Measurements from ENCODE around the gene DOCK9. TPM values are rescaled to one million over a fixed set of nuclear protein-coding genes. Genes with fewer than 3 reads are reported as not detected.

The DOCK9 gene
- total and polyA plus RNA-seq, 9 donors = 77.2 to 108 (median 84.6) TPM

- H3K4me1 ChIP-seq (ENCODE audit: control insufficient read depth, insufficient read depth, low read length) = no peaks in the 10 kb centered on the region
- no peak overlapping the region for H3K4me3 ChIP-seq (ENCODE audit: low read length)
- H3K27me3 ChIP-seq (ENCODE audit: control insufficient read depth, insufficient read depth, low read length) = no peaks in the 10 kb centered on the region
- H3K36me3 ChIP-seq (ENCODE audit: control insufficient read depth, insufficient read depth, low read length) = no peaks in the 10 kb centered on the region
- H3K9me3 ChIP-seq (replicated peaks; ENCODE audit: control insufficient read depth, low read depth, low read length) = no peaks in the 10 kb centered on the region
- 73% methylated on average over 3 of the region's 8 CpGs for WGBS (ENCODE audit: insufficient coverage)
- no peak for DNase-seq
- no peak overlapping the region for H3K27ac ChIP-seq (ENCODE audit: low read length)
Observed at GRCh38 chr13:98778749-98779148, 199.1 kb downstream of the DOCK9 start.

- Histone ChIP-seq H3K27ac (ENCODE audit: low read length) (no peak overlapping the region), H3K9me3 (replicated peaks; ENCODE audit: control insufficient read depth, low read depth, low read length) (no peaks in the 10 kb centered on the region), H3K4me1 (ENCODE audit: control insufficient read depth, insufficient read depth, low read length) (peaks cover 7% of the 10 kb centered on the region), H3K36me3 (ENCODE audit: control insufficient read depth, insufficient read depth, low read length) (no peaks in the 10 kb centered on the region), H3K27me3 (ENCODE audit: control insufficient read depth, insufficient read depth, low read length) (no peaks in the 10 kb centered on the region), H3K4me3 (ENCODE audit: low read length) (no peak overlapping the region)
- 87% methylated on average over 5 of the region's 5 CpGs for WGBS (ENCODE audit: insufficient coverage)
- no peak for DNase-seq
Observed at GRCh38 chr13:98776644-98777043, 201.2 kb downstream of the DOCK9 start.

DNA sequence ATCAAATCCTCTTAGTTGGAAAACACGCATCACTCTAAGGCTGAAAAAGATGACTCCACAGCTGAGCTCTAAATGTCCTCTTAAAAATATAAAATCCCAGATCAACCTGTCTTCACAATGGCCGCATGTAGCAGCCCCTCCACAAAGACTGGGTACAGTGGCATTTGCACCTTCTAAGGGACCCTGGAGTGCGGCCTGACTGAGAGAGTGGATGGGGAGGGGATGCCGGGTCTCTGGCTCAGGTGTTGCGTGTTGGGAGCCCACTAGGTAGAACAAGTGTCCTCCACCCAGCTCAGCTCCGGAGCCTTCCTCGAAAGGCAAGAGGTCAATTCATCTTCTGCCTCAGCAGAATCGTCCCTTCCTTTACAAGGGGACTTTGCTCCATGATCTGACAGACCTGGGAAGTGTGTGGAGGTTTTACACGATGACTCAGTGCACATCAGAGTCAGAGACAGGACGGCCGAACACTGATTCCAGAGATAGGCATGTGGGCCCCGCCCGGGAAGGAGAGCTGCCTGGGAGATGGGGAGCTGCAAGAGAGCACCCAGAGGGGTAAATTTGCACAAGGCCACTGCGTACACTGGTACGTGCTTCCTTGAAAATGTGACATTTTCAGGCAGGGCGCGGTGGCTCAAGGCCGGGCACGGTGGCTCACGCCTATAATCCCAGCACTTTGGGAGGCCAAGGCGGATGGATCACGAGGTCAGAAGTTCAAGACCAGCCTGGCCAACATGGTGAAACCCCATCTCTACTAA lies 201.8 kb downstream of the DOCK9 start:
- DNase-seq = no peak
- 91% methylated on average over 16 of the region's 22 CpGs for WGBS (ENCODE audit: insufficient coverage)
- Histone ChIP-seq H3K4me1 (ENCODE audit: control insufficient read depth, insufficient read depth, low read length) (peaks cover 7% of the 10 kb centered on the region), H3K4me3 (ENCODE audit: low read length) (no peak overlapping the region), H3K27me3 (ENCODE audit: control insufficient read depth, insufficient read depth, low read length) (no peaks in the 10 kb centered on the region), H3K36me3 (ENCODE audit: control insufficient read depth, insufficient read depth, low read length) (no peaks in the 10 kb centered on the region), H3K27ac (ENCODE audit: low read length) (no peak overlapping the region), H3K9me3 (replicated peaks; ENCODE audit: control insufficient read depth, low read depth, low read length) (no peaks in the 10 kb centered on the region)

- Histone ChIP-seq H3K36me3 (ENCODE audit: control insufficient read depth, insufficient read depth, low read length) (no peaks in the 10 kb centered on the region), H3K27me3 (ENCODE audit: control insufficient read depth, insufficient read depth, low read length) (no peaks in the 10 kb centered on the region)
Observed at GRCh38 chr13:98775386-98775785, 202.5 kb downstream of the DOCK9 start.

GRCh38 chr13:98774776-98775175 lies 203.1 kb downstream of the DOCK9 start:
- no peaks in the 10 kb centered on the region for H3K9me3 ChIP-seq (replicated peaks; ENCODE audit: control insufficient read depth, low read depth, low read length)
- no peaks in the 10 kb centered on the region for H3K36me3 ChIP-seq (ENCODE audit: control insufficient read depth, insufficient read depth, low read length)
- peaks cover 7% of the 10 kb centered on the region for H3K4me1 ChIP-seq (ENCODE audit: control insufficient read depth, insufficient read depth, low read length)
- 95% methylated on average over 7 of the region's 9 CpGs for WGBS (ENCODE audit: insufficient coverage)
- no peak overlapping the region for H3K4me3 ChIP-seq (ENCODE audit: low read length)
- no peak overlapping the region for H3K27ac ChIP-seq (ENCODE audit: low read length)
- no peaks in the 10 kb centered on the region for H3K27me3 ChIP-seq (ENCODE audit: control insufficient read depth, insufficient read depth, low read length)
- no peak for DNase-seq

More at GRCh38 chr13:98775386-98775785, 202.5 kb downstream of the DOCK9 start:
- H3K27ac ChIP-seq (ENCODE audit: low read length) = no peak overlapping the region
- DNase-seq = no peak
- no peak overlapping the region for H3K4me3 ChIP-seq (ENCODE audit: low read length)
- WGBS (ENCODE audit: insufficient coverage) = 89% methylated on average over 14 of the region's 15 CpGs
- no peaks in the 10 kb centered on the region for H3K9me3 ChIP-seq (replicated peaks; ENCODE audit: control insufficient read depth, low read depth, low read length)
- H3K4me1 ChIP-seq (ENCODE audit: control insufficient read depth, insufficient read depth, low read length) = peaks cover 7% of the 10 kb centered on the region

DNA sequence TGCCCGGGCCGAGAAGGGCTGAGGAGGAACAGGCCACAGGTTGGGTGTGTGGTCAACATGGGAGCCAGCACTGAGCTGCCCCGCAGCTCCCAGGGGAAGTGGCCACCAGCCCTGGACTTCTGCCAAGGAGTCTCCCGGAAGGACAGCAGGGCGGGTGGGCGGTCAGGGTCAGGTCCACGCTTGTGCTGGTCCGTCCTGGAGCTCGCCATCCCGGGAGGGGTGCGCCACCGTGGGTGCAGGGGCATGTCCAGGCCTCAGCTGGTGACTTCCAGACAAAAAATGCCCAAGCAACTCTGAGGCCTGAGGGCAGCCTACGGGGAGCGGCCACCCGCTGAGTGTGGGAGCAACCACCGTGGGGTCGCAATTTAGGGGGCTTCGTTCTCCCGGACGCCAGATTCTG lies 203.9 kb downstream of the DOCK9 start:
- whole genome bisulfite sequencing (ENCODE audit: insufficient coverage) = 89% methylated on average over 20 of the region's 20 CpGs
- H3K27ac ChIP-seq (ENCODE audit: low read length) = no peak overlapping the region
- H3K9me3 ChIP-seq (replicated peaks; ENCODE audit: control insufficient read depth, low read depth, low read length) = no peaks in the 10 kb centered on the region
- H3K27me3 ChIP-seq (ENCODE audit: control insufficient read depth, insufficient read depth, low read length) = no peaks in the 10 kb centered on the region
- peaks cover 7% of the 10 kb centered on the region for H3K4me1 ChIP-seq (ENCODE audit: control insufficient read depth, insufficient read depth, low read length)
- H3K36me3 ChIP-seq (ENCODE audit: control insufficient read depth, insufficient read depth, low read length) = no peaks in the 10 kb centered on the region
- H3K4me3 ChIP-seq (ENCODE audit: low read length) = no peak overlapping the region
- no peak for DNase-seq

DNA sequence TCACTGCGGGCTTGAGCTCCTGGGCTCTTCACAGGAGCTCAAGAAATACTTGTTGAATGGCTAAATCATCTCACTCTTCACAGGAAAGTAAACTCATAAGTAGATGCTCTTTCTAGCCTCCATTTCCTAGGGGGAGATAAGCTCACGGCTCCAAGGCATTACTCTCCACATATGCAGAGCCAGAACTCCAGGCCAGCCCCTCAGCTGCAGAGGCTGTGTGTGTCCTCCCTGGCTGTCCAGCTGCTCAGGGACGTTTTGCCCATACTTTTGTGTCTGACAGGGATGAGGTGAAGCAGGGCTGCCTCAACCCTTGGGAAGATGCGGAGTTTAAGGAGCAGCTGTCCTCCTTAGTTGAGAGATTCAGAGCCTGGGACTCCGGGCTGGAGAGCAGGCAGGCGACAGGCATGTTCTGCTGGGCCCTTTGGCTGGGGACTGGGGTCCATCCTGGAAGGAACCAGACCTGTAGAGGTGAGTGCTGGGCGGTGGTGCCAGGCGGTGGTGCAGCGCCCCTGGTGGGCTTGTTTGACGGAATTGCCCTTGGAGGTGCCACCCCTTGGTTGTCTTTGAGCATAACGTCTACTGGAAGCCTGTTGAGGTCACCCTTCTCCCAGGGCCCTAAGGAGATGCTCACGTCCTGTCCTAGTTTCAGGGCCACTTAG lies 204.9 kb downstream of the DOCK9 start:
- H3K4me1 ChIP-seq (ENCODE audit: control insufficient read depth, insufficient read depth, low read length) = peaks cover 7% of the 10 kb centered on the region
- H3K36me3 ChIP-seq (ENCODE audit: control insufficient read depth, insufficient read depth, low read length) = no peaks in the 10 kb centered on the region
- no peaks in the 10 kb centered on the region for H3K9me3 ChIP-seq (replicated peaks; ENCODE audit: control insufficient read depth, low read depth, low read length)
- H3K27ac ChIP-seq (ENCODE audit: low read length) = no peak overlapping the region
- H3K4me3 ChIP-seq (ENCODE audit: low read length) = no peak overlapping the region
- H3K27me3 ChIP-seq (ENCODE audit: control insufficient read depth, insufficient read depth, low read length) = no peaks in the 10 kb centered on the region
- WGBS (ENCODE audit: insufficient coverage) = 59% methylated on average over 10 of the region's 12 CpGs
- DNase-seq = peak; percentile 73

DNA sequence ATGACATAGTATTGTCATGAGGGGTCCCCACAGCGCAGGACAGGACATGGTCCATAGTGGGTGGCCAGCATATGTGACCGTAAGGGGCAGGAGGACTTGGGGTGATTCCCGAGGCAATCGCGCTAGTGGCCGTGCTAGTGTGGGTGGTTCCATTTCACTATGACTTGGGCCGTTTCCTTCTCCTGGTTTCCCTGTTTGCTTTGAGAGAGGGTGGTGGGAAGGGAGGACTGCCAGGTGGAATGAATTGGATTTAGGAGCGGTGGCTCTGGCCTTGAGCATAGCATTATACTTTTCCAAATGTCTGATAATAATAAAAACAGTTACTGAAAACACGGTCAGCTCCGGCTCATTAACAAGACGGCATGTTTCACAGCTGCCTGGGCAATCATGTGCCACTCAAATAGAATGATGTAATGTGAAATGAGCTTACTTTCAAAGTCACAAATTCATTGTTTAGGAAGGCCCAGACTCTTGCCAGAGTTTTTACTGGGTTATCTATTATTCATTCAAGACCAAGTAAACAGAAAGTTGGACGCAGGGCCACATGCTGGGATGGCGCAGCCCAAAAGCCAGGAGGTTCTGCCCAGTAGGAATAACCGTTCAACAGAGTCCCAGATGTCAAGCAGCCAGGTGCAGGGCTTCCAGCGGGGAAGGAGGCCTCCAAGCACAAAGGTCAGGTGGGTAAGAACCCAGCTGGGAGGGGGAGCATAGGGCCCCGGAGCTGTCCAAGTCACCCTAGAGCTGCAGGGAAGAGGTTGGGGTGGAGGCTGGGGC lies 205.8 kb downstream of the DOCK9 start:
- H3K27me3 ChIP-seq (ENCODE audit: control insufficient read depth, insufficient read depth, low read length) = no peaks in the 10 kb centered on the region
- no peaks in the 10 kb centered on the region for H3K36me3 ChIP-seq (ENCODE audit: control insufficient read depth, insufficient read depth, low read length)
- no peaks in the 10 kb centered on the region for H3K9me3 ChIP-seq (replicated peaks; ENCODE audit: control insufficient read depth, low read depth, low read length)
- peaks cover 7% of the 10 kb centered on the region for H3K4me1 ChIP-seq (ENCODE audit: control insufficient read depth, insufficient read depth, low read length)
- no peak overlapping the region for H3K27ac ChIP-seq (ENCODE audit: low read length)
- DNase-seq = no peak
- H3K4me3 ChIP-seq (ENCODE audit: low read length) = no peak overlapping the region
- 81% methylated on average over 9 of the region's 16 CpGs for WGBS (ENCODE audit: insufficient coverage)

- Histone ChIP-seq H3K4me3 (ENCODE audit: low read length) (no peak overlapping the region), H3K4me1 (ENCODE audit: control insufficient read depth, insufficient read depth, low read length) (peaks cover 7% of the 10 kb centered on the region), H3K36me3 (ENCODE audit: control insufficient read depth, insufficient read depth, low read length) (no peaks in the 10 kb centered on the region), H3K27me3 (ENCODE audit: control insufficient read depth, insufficient read depth, low read length) (peaks cover 7% of the 10 kb centered on the region), H3K27ac (ENCODE audit: low read length) (no peak overlapping the region), H3K9me3 (replicated peaks; ENCODE audit: control insufficient read depth, low read depth, low read length) (no peaks in the 10 kb centered on the region)
- WGBS (ENCODE audit: insufficient coverage) = 61% methylated on average over 5 of the region's 7 CpGs
- peak; percentile 36 for DNase-seq
Observed at GRCh38 chr13:98769736-98770135, 208.1 kb downstream of the DOCK9 start.

- no peak overlapping the region for H3K27ac ChIP-seq (ENCODE audit: low read length)
- DNase-seq = no peak
- no peaks in the 10 kb centered on the region for H3K9me3 ChIP-seq (replicated peaks; ENCODE audit: control insufficient read depth, low read depth, low read length)
- H3K36me3 ChIP-seq (ENCODE audit: control insufficient read depth, insufficient read depth, low read length) = no peaks in the 10 kb centered on the region
- WGBS (ENCODE audit: insufficient coverage) = 67% methylated on average over 1 of the region's 4 CpGs
- H3K4me3 ChIP-seq (ENCODE audit: low read length) = no peak overlapping the region
- peaks cover 7% of the 10 kb centered on the region for H3K4me1 ChIP-seq (ENCODE audit: control insufficient read depth, insufficient read depth, low read length)
- peaks cover 7% of the 10 kb centered on the region for H3K27me3 ChIP-seq (ENCODE audit: control insufficient read depth, insufficient read depth, low read length)
Observed at GRCh38 chr13:98768522-98768921, 209.3 kb downstream of the DOCK9 start.
